ENCODE data around the gene PAK4.
"Not testable (repeated sequence)": the region's sequence is repeated elsewhere in the genome, so short reads cannot be mapped to it uniquely, and the experiment has no call there.

PAK4 gene

DNA sequence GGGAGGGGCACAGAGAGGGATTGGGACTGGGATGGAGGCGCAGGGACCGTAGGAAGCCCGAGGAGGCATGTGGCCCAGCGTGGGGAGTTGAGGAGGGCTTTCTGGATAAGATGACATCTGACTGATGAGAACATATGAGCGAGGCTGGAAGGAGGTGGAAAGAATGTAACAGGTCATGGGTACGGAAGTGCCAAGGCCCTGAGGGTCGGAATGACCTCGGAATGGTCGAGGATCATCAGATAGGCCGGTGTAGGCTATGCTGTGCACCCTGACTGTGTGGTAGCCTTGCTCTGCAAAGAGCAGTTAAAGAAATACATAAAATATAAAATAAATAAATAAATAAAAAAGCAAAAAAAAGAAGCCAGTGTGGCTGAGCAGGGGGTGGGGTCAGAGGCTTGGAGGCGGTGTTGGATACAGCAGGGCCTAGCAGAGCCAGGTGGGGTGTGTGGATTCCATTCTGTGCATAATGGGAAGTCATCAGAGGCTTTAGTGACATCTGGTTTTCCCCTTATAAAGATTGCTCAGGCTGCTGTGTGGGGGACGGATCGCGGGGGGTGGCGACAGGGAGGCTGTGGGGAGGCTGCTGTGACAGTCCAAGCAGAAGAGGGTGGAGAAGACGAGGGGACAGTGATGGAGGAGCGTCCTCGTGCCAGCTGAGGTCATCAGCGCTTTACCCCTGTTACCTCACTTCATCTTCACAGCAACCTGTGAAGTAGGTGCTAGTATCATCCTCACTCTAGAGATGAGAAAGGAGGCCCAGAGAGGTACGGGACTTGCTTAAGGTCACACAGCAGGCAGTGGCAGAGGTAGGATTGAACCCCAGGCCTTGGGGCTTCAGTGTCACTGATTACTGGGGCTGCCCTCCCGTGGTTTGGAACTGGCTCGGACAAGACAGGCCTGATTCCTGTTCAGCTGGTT, 5.0 kb downstream of the PAK4 start:
- no peak for DNase-seq

DNA sequence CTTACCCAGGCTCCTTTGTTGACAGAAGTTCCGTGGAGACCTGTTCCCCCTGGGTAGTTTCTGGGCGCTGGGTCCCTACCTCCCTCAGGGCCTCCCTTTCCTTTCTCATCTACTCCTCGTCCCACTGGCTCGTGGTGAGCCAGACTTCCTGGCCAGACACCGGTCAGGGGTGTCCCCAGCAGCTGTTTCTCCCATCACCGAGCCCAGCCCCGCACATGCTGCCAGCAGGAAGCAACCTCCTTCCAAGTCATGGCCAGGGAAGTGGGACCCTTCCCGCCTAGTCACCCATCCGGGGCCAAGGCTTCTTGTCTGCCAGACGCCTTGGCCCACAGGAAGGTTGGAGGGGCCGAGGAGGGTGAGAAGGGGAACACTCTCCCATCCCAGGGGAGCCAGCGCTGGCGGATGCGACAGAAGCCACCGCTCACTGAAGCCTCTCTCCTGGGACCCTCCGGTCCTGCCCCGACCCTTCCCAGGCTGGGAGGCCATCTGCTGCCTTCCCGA, 5.7 kb downstream of the PAK4 start:
- DNase-seq: no peak

DNA sequence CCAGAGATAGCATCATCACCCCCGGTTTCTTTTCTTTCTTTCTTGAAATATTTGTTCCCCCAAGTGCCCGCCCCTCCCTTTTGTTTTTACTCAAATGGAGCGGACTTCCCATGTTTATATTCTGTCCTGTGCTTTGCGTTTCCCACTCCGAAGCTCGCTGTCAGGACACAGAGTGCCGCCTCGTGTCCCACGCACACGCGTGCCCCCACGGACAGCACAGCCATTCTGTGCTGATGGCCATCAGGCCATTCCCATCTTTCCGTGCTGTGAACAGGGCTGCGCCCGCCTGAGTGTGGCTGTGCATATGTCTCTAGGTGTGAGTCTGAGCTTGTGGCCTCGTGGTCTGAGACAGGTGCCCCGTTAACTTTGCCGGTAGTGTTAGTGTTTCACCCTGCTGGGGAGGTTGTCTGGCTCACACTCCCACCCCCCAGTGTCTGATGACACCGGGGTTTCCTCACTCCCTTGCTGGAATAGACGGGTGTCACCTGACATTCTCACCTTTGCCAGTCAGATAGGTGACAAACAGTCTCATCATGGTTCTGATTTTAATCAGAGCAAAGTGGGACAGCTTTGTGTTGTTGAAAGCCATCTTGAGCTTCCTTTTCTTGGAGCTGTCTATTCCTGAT, 6.9 kb downstream of the PAK4 start:
- DNase-seq: no peak

DNA sequence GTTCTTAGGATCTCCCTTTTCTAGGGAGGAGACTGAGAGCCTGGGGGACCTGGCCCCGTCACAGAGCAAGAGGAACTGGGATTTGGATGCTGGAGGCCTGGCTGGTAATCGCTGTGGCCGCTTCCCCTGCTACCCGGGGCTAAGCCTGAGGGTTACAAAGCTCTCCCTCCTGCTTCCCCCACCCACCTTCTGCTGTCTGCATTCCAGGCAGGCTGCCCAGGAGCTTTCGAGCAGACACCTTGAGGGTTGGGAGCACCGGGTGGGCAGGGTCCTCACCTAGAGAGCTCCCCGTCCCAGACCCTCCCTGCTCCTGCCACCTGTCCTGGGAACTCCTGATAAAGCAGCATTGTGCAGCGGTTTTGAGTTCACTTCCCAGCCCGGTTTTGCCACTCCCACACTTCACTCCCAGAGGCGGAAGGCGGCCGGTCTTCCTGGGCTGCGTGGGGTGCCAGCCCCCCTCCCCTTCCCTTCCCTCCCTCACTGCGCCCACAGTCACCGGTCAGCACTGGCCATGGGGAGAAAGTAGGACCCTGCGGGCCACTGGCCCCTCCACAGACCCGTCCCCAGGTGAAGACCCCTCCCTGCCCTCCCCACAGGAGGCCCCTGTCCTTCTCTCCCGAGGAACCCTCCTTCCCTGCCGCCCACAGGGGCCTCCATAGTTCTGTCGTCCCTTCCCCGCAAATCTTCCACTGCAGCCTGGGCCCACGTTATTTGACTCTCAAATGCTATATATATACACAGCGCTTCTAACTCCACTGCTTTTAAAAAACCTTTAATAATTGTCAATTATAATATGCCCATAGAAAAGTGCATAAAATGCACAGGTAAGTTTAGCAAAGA, 8.1 kb downstream of the PAK4 start:
- DNase-seq: no peak

DNA sequence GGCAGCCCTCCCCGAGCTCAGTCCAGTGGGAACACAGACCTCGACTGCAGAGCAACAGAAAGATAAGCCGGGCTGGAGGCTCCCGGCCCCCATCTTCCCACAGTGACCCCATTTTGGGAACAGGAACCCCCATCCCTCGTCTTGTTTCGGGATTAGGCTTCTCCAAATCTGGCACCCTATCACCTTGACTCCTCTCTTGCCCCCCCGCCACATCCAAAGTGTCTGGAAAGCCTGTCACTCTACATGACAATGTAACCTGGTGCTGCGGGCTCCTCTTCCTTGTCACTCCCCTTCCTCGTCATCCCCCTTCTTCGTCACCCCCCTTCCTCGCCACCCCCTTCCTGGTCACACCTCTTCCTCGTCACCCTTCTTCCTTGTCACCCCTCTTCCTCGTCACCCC, 10.1 kb downstream of the PAK4 start:
- DNase-seq: no peak

DNA sequence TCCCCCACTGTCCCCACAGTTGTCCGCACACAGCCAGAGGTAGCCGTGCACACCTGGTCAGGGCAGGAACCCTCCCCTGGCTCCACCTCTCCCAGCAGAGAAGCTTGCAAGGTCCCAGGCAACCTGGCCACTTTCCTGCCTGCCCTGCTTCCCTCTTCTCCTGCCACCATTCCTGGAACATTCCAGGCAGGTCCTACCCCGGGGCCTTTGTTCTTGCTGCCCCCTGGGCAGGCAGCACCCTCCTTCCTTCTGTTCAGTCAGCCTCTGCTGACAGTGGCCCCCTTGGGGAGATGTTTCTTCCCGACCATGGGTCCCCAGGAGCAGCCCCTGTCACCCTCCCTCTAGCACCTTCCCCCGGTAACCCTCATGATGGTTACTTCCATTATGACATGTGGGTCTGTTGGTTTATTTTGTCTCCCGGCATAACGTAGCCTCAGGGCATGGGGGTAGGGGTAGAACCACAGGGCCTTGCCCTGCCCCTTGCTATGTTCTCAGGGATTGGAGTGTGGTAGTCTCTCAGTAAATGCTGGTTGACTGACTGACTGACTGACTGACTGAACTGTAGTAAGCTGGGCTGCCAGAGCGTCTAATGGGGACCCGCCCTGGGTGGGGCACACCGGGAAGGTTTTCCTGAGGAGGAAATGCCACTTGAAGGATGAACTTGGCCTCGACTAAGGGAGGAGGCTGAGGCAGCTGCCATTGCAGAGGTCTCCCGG, 10.8 kb downstream of the PAK4 start:
- DNase-seq: no peak

DNA sequence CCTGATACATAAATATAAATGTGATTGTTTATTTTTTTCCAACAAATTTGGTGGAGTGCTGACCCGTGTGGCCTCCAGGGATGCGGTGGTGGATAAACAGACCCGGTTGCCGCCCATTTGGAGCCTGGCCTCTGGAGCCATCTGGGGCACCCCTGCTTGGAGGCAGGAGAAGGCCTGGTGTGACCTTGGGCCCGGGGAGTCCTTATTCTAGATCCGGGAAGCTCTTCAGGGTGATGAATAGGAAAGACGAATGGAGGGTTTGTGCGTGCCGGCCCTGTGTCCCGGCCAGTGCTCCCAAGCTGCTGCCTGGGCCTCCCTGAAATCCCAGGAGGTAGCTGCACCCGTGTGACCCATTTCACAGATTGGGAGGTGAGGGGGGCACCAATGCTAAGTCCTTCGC, 11.5 kb downstream of the PAK4 start:
- no peak for DNase-seq

DNA sequence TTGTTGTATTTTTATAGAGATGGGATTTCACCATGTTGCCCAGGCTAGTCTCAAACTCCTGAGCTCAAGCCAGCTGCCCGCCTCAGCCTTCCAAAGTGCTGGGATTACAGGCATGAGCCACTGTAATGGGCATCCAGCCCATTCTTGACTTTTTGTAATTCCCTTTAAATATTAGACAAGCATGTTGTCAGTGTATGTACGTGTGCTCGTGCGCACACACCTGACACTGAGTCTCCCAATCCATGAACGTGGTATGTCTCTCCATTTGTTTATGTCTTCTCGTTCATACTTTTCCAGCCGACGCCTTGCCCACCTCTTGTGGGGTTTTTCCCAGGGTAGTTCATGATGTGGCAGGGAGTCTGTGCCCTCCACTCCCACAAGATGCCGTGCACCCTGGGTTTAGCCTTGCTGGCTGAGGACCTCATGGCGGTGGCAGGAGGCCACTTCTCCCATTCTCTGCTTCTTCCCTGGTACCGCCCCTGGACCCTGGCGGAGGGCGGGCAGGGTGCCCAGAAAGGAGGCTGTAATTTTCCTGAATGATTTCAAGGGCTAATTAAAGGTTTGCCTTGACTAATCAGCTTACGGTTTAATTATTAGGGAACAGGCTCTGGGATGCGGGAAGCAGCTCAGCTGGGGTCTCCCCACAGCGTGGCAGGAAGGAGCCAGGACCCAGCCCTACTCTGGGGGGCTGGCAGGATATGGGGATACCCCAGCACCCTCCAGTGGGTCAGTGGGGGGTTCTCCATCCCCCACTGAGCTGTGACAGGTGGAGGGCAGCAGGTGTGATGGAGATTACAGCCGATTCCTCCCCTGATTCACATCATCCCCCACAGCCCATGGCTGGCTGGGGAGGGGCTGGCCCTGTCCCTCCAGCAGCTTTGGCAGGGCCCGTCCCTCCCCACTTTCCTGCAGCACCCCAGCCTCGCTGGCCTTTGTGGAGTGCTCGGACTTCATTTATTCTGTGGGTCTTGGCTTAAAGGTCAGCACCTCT, 12.9 kb downstream of the PAK4 start:
- no peak for DNase-seq

DNA sequence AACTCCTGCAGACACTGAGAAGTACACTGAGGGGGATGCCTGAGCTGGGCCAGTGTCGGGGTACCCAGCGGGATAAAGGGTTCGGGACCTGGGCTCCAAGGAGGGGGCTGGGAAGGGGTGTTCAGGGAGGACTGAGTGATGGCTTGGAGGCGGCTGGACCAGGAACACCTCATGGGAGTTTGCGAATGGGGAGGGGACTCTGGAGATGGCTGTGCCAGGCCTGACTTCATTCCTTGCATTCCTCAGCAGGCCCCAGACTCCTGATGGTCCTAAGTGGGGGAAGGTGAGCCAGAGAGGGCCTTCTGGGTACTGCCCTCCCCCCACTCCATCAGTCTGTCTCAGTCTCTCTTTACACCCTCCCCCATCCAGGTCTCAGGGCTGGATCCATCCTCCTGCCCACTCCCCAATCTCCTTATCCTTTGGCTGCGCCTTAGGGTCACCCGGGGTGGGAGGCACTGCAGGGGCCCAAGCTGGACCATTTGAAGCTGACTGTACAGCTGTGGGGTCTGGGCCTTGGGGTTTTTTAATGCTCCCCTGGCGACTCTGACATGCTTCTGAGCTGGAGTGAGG, 13.8 kb downstream of the PAK4 start:
- DNase-seq: no peak

DNA sequence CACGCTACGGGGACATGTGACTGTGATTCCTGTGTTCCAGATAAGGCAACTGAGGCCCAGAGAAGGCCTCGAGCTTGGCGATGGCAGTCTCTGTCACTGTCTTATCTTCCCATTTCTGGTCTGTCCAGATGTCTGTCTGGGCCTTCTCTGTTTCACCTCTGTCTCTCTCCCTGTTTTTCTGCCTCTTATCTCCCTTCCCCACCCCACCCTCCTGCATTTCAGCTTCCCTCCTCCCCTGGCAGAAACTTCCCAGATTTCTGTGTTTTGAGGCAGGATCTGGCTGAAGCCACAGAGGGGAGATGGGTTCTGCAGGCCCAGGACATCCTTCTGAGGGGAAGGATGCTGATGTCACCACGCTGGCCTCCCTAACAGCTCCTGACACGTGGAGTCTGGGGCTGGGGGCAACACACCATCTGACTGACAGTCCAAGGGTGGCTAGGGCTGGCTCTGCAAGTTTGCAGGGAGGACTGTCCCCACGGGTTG, 14.4 kb downstream of the PAK4 start:
- DNase-seq: no peak

DNA sequence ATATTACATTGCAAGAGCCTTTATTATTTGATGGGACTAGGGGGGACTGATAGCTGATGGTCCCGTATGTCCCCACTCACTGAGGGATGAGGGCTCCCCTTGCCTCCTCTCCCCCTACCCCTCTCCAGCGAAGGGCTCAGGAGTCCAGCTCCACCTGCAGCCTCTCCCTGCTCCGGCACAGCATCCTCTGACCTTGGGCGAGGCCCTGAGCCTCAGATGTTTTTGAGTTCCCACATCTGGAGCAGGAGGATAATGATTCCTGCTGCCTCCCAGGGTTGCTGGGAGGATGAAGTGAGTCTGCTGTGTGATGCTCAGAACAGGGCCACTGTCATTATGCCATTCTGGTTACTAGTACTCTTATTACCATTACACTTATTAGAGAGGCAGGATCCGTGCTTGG, 15.0 kb downstream of the PAK4 start:
- DNase-seq: no peak

DNA sequence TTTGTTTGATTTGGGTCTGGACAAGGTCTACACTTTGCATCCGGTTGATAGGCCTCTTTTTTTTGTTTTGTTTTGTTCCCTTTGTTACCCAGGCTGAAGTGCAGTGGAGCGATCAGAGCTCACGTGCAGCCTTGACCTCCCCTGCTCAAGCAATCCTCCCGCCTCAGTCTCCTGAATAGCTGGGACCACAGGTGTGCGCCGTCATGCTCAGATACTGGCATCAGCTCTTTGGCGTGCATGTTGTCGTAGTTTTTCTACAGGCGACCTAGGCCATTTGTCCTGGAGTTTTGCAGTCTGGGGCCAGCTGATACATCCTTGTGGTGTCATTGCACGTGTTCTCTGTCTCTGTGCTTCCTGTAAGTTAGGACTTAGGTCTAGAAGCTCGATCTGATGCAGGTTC, 16.3 kb downstream of the PAK4 start:
- no peak for DNase-seq

DNA sequence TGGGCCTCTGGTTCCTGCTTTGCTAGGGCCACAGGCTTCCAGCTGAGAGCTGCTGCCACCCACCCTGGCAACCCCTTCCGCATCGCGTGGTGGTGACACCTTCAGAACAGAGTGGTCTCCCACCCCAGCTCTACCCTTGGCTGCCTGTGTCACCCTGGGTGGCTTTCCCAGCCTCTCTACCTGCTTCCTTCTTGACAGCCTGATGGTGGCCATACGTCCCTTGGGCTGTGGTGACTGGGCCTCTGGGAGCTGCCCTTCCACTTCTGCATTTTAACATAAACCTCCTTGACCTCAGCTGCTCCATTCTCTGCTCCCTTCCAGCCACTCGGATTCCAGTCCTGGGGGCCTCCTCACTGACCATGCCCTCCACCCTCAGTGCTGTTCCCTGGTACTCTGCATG, 17.0 kb downstream of the PAK4 start:
- no peak for DNase-seq

DNA sequence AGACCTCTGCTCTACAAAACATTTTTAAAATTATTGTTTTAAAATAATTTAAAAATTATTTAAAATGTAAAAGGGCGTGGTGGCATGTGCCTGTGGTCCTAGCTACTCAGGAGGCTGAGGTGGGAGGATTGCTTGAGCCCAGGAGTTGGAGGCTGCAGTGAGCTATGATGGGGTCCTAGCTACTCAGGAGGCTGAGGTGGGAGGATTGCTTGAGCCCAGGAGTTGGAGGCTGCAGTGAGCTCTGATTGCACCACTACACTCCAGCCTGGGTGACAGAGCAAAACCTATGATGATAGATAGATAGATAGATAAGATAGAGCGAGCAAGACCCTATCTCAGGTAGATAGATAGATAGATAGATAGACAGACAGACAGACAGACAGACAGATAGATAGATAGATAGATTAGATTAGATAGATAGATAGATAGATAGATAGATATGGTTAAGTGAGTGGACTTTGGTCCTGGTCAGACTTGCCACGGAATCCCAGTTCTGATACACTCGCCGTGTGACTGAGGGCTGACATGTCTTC, 18.2 kb downstream of the PAK4 start:
- not testable (repeated sequence) for DNase-seq

DNA sequence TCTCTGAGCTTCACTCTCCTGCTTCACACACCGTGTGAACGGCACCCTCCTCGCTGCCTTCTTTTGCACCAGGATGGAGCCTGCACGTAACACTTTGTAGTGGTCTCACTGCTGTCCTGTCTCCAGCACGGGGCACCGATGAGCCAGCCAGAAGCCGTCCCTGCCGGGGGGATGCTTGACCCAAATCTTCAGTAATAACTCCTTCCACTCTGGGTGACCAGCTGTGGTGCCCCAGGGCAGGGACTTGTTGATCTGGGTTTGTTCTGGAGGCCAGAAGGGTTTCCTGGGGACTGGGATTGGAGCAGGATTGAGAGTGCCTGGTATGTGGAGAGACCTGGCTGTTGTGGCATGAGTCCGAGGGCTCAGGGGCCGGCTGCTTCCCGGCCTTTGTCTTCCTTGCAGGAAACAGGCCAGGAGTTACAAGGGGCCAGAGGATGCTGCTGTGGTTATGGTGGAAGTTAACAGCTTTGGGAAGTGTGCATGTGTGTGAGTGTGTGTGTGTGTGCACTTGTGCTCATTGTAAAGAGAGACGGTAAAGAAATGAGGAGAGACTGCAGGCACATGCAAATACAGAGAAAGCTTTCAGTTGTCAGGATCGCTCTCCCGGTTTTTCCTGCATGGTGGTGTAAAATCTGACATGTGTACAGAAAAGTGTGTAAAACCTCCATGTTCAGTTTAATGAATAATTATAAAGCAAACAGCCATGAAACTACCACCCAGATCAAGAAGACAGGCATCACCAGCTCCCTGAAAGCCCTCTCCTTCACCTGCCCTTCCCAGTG, 18.9 kb downstream of the PAK4 start:
- no peak for DNase-seq

DNA sequence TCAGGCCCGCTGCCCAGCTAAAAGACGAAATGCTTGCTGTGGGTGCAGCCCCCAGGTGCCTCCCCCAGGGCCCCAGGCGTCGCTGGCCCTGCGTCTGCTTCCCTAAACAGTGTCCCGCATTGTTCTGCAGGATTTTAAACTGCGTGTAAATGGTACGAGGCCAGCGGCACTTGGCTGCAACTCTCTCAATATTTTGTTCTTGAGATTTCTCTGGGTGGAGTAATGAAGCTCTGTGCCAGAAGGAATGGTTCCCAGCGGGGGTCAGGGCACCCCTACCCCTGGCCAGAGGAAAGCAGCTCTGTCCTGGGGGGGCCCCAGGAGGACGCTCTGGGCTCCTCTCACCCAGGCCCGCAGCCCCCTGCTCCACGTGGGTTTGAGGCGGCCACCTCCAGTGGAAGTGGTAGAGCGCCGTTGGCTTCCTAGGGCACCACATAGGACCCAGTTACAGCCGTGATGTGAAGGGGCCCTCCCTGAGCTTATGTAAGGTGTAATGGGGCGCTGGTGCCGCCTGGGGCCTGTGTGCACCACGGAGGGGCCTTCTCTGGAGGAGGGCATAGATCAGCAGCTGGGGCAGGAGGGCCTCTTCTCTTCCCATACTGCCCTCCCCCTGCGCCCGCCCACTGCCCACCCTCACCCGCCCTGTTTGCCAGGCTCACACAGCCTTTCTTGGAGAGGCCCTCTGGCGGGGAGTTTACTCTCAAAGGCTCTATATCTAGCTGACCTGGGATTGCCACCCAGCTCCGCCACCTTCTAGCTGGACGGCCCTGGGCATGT, 19.8 kb downstream of the PAK4 start:
- DNase-seq: no peak

DNA sequence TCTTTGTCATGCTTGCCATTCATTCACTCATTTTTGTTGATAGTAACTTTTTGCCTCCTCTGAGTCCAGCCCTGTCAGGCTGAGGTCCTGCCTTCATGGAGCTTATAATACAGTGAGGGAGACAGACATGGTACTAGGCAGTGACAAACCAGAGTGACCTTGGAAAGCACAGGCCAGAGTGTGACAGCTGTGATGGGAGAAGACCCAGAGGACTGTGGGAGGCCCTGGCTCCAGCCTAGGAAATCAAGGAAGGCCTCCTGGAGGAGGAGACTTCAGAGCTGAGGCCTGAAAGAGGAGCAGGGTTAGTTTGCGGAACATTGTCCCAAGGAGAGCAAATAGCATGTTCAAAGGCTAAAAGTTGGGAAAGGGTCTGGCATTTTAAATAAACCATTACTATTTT, 20.5 kb downstream of the PAK4 start:
- DNase-seq: no peak

DNA sequence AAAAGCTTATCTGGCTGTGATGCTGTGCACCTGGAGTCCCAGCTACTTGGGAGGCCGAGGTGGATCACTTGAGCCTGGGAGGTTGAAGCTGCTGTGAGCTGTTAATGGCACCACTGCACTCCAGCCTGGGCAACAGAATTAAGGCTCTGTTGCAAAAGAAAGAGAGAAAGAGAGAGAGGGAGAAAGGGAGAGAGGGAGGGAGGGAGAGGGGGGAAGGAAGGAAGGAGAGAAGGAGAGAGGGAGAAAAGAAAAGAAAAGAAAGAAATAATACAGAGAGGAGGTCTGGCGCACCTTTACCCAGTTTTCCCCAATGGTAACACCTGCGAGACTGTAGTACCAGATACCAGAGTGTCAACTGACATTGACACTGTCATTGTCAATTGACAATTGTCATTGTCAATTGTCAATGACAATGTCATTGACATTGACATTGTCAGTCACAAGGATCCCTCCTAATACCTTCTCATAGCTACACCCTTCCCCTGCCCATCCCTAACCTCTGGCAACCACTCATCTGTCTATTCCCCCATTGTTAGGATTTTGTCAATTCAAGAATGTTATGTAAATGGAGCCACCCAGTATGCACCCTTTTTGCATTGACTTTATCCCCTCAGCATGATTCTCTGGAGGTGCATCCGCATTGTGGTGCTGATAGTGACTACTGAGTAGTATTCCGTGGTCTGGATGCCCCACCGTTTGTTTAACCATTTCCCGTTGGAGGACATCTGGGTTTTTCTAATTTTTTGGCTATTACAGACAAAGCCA, 21.3 kb downstream of the PAK4 start:
- DNase-seq: no peak

Measured in activated effector memory CD4-positive, alpha-beta T cell treated with Interleukin-2 at 50 U/mL for 16 hours (primary cell).